ENCODE results near the gene RPS6KA2.

RPS6KA2 gene

DNA sequence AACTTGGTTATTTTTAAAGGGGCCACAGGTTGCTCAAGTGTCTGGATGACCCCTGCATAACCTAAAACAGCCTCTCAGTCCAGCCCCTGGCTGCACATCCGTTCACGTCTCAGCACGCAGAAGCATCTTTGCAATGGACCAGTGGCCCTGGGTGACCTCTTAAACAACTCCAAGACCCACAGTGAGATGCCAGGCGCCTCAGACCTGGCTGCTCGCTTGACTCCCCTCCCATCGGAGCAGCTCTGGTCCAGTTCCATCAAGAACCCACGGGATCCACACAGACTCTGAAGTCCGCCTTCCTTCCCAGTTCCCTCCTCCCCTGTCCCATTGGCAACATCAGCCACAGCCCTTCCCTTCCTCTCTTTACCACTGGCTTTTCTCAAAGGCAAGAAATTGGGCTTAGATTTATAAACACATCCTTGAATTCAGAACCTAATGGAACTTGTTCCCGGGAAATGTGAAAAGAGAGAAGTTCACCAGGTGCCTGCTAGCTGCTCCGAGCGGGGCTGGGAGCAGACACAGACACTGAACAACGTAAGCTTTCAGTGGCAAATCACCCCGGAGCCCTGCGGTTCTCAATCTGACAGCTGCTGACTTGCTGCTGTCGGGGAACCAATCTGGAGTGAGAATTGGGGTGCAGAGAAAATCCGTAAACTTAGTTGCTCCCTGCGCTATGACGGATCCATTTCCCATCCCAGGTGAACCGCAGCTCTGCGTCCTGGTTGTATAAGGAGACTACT is 204.7 kb downstream of the RPS6KA2 start:
- H3K27ac ChIP-seq = no peak overlapping the region
- TF ChIP-seq ZFX (IDR thresholded peaks at IDR 0.05; ENCODE audit: borderline replicate concordance) = no peak
- TF ChIP-seq, protein P1, sequence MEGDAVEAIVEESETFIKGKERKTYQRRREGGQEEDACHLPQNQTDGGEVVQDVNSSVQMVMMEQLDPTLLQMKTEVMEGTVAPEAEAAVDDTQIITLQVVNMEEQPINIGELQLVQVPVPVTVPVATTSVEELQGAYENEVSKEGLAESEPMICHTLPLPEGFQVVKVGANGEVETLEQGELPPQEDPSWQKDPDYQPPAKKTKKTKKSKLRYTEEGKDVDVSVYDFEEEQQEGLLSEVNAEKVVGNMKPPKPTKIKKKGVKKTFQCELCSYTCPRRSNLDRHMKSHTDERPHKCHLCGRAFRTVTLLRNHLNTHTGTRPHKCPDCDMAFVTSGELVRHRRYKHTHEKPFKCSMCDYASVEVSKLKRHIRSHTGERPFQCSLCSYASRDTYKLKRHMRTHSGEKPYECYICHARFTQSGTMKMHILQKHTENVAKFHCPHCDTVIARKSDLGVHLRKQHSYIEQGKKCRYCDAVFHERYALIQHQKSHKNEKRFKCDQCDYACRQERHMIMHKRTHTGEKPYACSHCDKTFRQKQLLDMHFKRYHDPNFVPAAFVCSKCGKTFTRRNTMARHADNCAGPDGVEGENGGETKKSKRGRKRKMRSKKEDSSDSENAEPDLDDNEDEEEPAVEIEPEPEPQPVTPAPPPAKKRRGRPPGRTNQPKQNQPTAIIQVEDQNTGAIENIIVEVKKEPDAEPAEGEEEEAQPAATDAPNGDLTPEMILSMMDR (IDR thresholded peaks at IDR 0.05) = no peak

DNA sequence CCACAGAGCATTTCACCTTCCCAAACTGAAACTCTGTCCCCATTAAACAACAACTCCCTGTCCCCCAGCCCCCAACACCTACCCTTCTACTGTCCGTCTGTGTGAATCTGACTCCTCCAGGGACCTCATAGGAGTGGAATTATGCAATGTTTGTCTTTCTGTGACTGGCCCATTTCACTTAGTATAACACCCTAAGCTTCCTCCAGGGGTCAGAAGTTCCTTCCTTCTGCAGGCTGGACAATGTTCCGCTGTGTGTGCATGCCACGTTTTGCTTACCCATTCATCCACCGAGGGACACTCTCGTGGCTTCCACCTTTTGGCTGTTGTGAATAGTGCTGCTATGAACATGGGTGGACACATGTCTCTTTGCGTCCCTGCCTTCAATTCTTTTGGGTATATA is 206.7 kb downstream of the RPS6KA2 start:
- no peak overlapping the region for H3K27ac ChIP-seq
- TF ChIP-seq ZFX (IDR thresholded peaks at IDR 0.05; ENCODE audit: borderline replicate concordance) = no peak
- TF ChIP-seq, protein P1 (IDR thresholded peaks at IDR 0.05) = no peak

DNA sequence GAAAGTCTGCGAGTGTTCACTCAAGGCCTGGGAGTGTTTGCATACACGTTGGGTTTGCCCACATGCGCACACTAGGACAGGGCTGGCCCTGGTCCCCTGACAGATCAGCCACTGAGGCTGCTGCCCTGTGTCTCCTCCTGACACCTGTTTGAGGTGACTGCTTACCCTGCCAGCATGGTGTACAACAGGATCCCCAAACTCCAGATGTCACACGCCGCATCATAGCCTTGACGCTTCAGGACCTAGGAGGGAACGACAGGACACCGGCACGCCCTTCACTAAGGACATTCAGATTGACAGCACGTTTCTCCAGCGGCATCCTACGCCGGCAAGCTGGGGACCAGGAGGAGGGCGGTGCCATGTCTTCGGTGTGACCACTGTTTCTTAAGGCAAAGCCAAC is 207.3 kb downstream of the RPS6KA2 start:
- TF ChIP-seq, protein P1 (IDR thresholded peaks at IDR 0.05) = no peak
- TF ChIP-seq ZFX (IDR thresholded peaks at IDR 0.05; ENCODE audit: borderline replicate concordance) = no peak

DNA sequence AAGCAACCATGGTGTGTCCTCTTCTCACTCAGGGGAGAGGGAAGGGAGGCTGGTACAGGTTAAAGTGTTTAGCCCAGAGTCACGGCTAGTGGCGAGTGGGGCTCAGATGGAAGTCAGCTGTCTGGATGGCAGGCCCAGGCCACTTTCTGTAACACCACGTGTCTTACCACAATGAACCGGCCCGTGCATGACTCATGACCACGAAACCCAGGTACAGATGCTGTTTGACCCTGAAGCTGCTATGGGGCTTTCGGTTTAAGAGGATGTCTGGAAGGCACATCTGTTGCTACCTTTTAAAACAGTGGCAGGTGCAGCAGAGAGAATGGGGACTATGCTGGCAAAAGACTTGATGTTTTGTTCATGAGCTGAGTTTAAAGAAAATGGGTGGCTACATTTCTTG is 207.8 kb downstream of the RPS6KA2 start:
- TF ChIP-seq, protein P1 (IDR thresholded peaks at IDR 0.05) = no peak
- no peak for TF ChIP-seq ZFX (IDR thresholded peaks at IDR 0.05; ENCODE audit: borderline replicate concordance)
- H3K27ac ChIP-seq = no peak overlapping the region

More for the DNA sequence above, 207.3 kb downstream of the RPS6KA2 start:
- H3K27ac ChIP-seq = no peak overlapping the region

DNA sequence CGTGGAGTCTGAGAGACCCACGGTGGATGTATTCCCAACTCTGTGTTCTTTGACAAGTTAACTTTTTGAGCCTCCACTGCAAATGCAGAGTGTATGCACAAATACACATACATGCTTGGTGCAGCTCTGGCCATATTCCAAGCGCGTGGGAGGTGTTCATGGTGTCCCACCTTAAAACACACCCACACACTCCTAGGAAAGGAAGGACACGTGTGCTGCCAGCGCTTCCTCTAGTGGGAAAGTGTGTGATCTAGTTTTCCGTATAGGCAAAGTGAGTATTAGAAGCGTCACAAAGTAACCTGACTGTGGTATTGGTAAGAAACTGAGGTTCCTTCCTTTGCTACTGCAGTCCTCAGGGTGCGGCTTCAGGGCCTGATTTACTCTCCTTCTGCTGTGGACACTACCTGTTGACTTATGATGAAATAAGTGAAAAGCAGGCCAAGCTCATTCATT is 208.3 kb downstream of the RPS6KA2 start:
- TF ChIP-seq, protein P1 (IDR thresholded peaks at IDR 0.05) = no peak
- TF ChIP-seq ZFX (IDR thresholded peaks at IDR 0.05; ENCODE audit: borderline replicate concordance) = no peak
- no peak overlapping the region for H3K27ac ChIP-seq

DNA sequence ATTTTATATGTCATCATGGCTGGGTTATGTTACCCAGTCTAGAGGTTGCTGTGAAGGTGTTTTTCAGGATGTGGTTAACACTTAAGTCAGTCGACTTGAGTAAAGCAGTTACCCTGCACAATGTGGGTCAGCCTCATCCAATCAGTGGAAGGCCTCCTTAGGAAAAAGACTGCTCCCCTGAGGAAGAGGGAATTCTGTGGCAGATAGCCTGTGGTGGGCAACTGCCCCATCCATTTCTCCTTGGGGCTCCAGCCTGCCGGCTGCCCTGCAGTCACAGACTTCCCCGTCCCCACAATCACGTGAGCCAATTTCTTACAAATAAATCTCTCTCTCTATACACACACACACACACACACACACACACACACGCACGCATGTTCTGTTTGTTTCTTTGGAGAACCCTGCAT is 209.8 kb downstream of the RPS6KA2 start:
- TF ChIP-seq ZFX (IDR thresholded peaks at IDR 0.05; ENCODE audit: borderline replicate concordance) = no peak
- TF ChIP-seq, protein P1 (IDR thresholded peaks at IDR 0.05) = no peak
- H3K27ac ChIP-seq = no peak overlapping the region

DNA sequence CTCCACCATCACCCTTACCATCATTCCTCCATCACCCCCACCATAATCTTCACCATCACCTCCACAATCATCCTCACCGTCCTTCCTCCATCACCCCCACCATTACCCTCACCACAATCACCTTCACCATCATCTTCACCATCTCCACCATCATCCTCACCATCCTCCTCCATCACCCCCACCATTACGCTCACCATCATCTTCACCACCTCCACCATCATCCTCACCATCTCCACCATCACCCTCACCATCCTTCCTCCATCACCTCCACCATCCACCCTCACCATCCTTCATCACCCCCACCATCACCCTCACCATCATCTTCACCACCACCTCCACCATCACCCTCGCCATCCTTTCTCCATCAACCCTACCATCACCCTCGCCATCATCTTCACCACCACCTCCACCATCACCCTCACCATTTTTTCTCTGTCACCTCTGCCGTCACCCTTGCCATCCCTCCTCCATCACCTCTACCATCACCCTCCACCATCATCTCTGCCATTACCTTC is 211.2 kb downstream of the RPS6KA2 start:
- TF ChIP-seq ZFX (IDR thresholded peaks at IDR 0.05; ENCODE audit: borderline replicate concordance) = no peak
- TF ChIP-seq, protein P1 (IDR thresholded peaks at IDR 0.05) = no peak
- H3K27ac ChIP-seq = no peak overlapping the region

Measured in 22Rv1 (cell line).